HCT116 (cell line): ENCODE data around the gene ACBD3. TPM values are rescaled to one million over a fixed set of nuclear protein-coding genes. Genes with fewer than 3 reads are reported as not detected.

ENCODE experiments used
- ATAC-seq: fragments of 200-7000 bp; cut with Tn5 transposase; 2 replicates; pipeline ENCODE4 v1.9.1; 2020; ENCODE audit warnings: mild to moderate bottlenecking, moderate library complexity
- BruUV-seq: library from RNA; stranded (reverse); fragments of 400-500 nt; replicated peaks from 2 replicates; lab custom pipeline; 2021; lab: Mats Ljungman, UMichigan
- CTCF ChIA-PET: fragments of 300-600 bp; sonication (Branson Sonifier 250); formaldehyde crosslinking; loops from one replicate; lab custom pipeline; 2021; ENCODE audit warnings: antibody characterized with exemption; lab: Charles Lee
- POLR2A ChIA-PET: fragments of 300-600, 350-600 bp; sonication (Branson Sonifier 250); formaldehyde crosslinking; loops from one replicate; lab custom pipeline; 2021; ENCODE audit warnings: antibody characterized with exemption; lab: Charles Lee
- RAD21 ChIA-PET, 2 experiments: fragments of 300-600 bp; sonication (Branson Sonifier 250); formaldehyde crosslinking; loops; one replicate each; lab custom pipeline; 2023; ENCODE audit warnings: low total read pairs in 2 of 2; ENCODE audit not compliant: uncharacterized antibody in 2 of 2, unreplicated experiment in 2 of 2, low non-redundant PET in 1 of 2; lab: Charles Lee
- DNase-seq: peaks from one replicate; pipeline ENCODE4 v3.0.0-alpha.2; 2010; ENCODE audit warnings: low read depth, low spot score
- H2AFZ ChIP-seq: fragments of 200-600 bp; shearing (Covaris generic), sonication (generic); 2 replicates; pipeline ENCODE4 v1.6.1; 2017; ENCODE audit warnings: low read depth, mixed run types, mixed read lengths, antibody characterized with exemption, low read length; ENCODE audit not compliant: poor library complexity, severe bottlenecking
- H3K27ac ChIP-seq: 2 replicates; pipeline ENCODE4 v1.5.1; 2012; ENCODE audit warnings: low read depth, low read length
- H3K27me3 ChIP-seq: fragments of 200-600 bp; sonication (generic); 2 replicates; pipeline ENCODE4 v1.6.1; 2016; ENCODE audit warnings: mixed run types, low read length, mixed read lengths; ENCODE audit not compliant: insufficient read depth
- H3K36me3 ChIP-seq, 2 experiments: fragments of 200-500 bp in 1 of 2; fragments of 200-600 bp in 1 of 2; sonication (Bioruptor generic) in 1 of 2; sonication (generic) in 1 of 2; 2 replicates each; pipeline versions ENCODE4 v1.5.1 to v1.6.1; 2014 to 2016; ENCODE audit warnings: low read length in 2 of 2, inconsistent platforms in 1 of 2, mixed read lengths in 1 of 2, mixed run types in 1 of 2; ENCODE audit not compliant: insufficient read depth in 2 of 2, control insufficient read depth in 1 of 2
- H3K4me1 ChIP-seq, 2 experiments: fragments of 200-600 bp in 1 of 2; sonication (generic) in 1 of 2; 2 replicates each; pipeline versions ENCODE4 v1.5.1 to v1.6.1; 2012 to 2017; ENCODE audit warnings: low read length in 2 of 2, inconsistent platforms in 1 of 2, mild to moderate bottlenecking in 1 of 2, mixed read lengths in 1 of 2, mixed run types in 1 of 2, moderate library complexity in 1 of 2; ENCODE audit not compliant: insufficient read depth in 2 of 2, control insufficient read depth in 1 of 2
- H3K4me2 ChIP-seq: fragments of 200-600 bp; sonication (generic); 2 replicates; pipeline ENCODE4 v1.6.1; 2017; ENCODE audit warnings: mixed run types, low read length, mixed read lengths
- H3K4me3 ChIP-seq, 2 experiments: fragments of 200-600 bp in 1 of 2; sonication (generic) in 1 of 2; replicated peaks in 1 of 2; 2 replicates each; pipeline ENCODE4 v1.5.1; 2011 to 2016; ENCODE audit warnings: low read length in 2 of 2, control low read depth in 1 of 2, low read depth in 1 of 2, mild to moderate bottlenecking in 1 of 2, mixed read lengths in 1 of 2, mixed run types in 1 of 2
- H3K79me2 ChIP-seq: fragments of 200-600 bp; sonication (generic); 2 replicates; pipeline ENCODE4 v1.6.1; 2017; ENCODE audit warnings: mild to moderate bottlenecking, mixed run types, low read length, moderate library complexity, mixed read lengths; ENCODE audit not compliant: insufficient read depth
- H3K9ac ChIP-seq: fragments of 200-600 bp; sonication (generic); 2 replicates; pipeline ENCODE4 v1.6.1; 2016; ENCODE audit warnings: low read length, mixed read lengths
- H3K9me2 ChIP-seq: fragments of 200-600 bp; sonication (generic), shearing (Covaris generic); 2 replicates; pipeline ENCODE4 v1.6.1; 2017; ENCODE audit warnings: mixed run types, mild to moderate bottlenecking, moderate library complexity; ENCODE audit not compliant: insufficient read depth
- H3K9me3 ChIP-seq, 2 experiments: fragments of 200-500 bp in 1 of 2; fragments of 200-600 bp in 1 of 2; sonication (Bioruptor generic) in 1 of 2; sonication (generic) in 1 of 2; 2 replicates each; pipeline ENCODE4 v1.6.1; 2014 to 2017; ENCODE audit warnings: low read length in 2 of 2, mixed read lengths in 2 of 2, inconsistent platforms in 1 of 2, low read depth in 1 of 2, mild to moderate bottlenecking in 1 of 2, mixed run types in 1 of 2, moderate library complexity in 1 of 2; ENCODE audit not compliant: control insufficient read depth in 1 of 2, insufficient read depth in 1 of 2
- H4K20me1 ChIP-seq: fragments of 200-600 bp; sonication (generic), shearing (Covaris generic); 2 replicates; pipeline ENCODE4 v1.6.1; 2017; ENCODE audit warnings: mixed run types, mild to moderate bottlenecking, moderate library complexity; ENCODE audit not compliant: insufficient read depth
- CBX3 ChIP-seq: IDR thresholded peaks from 2 replicates; pipeline ENCODE4 v1.6.1; 2012; ENCODE audit warnings: low read depth
- EZH2 ChIP-seq: fragments of 200-600 bp; sonication (generic); IDR thresholded peaks from 2 replicates; pipeline ENCODE4 v1.6.1; 2017; ENCODE audit warnings: antibody characterized with exemption, mixed run types
- MAX ChIP-seq: IDR thresholded peaks from 2 replicates; pipeline ENCODE4 v1.6.1; 2012
- POLR2A ChIP-seq: IDR thresholded peaks from 2 replicates; pipeline ENCODE4 v1.7.0; 2011; ENCODE audit warnings: borderline replicate concordance; ENCODE audit not compliant: insufficient read depth, insufficient read length; ENCODE audit errors: extremely low read depth
- SRF ChIP-seq: IDR thresholded peaks from 2 replicates; pipeline ENCODE4 v1.6.1; 2012; ENCODE audit warnings: low read depth
- YY1 ChIP-seq: IDR thresholded peaks from 2 replicates; pipeline ENCODE4 v1.6.1; 2011; ENCODE audit warnings: low read length, low read depth, moderate library complexity, mild to moderate bottlenecking; ENCODE audit not compliant: insufficient replicate concordance; ENCODE audit errors: extremely low read depth
- ZFX ChIP-seq: fragments of 450-650 bp; IDR thresholded peaks from 2 replicates; pipeline ENCODE4 v1.6.1; 2017
- intact Hi-C: fragments of 100-400 bp; cut with micrococcal nuclease; formaldehyde crosslinking; loops from 2 replicates; pipeline ENCODE4 v1.10.0; 2022
- total RNA-seq: library from RNA; stranded (reverse); gene quantifications from one replicate; pipeline ENCODE4 v1.2.1, GENCODE V29; 2021; ENCODE audit not compliant: unreplicated experiment

The ACBD3 gene
- total RNA-seq, 1 experiment from 2014 or later = 29.6 TPM

GRCh38 chr1:226111098-226111882, 75.3 kb downstream of the ACBD3 start:
- intact Hi-C loops = no loop called here
- BruUV-seq = no TSS peak
- no peak for DNase-seq
- H3K4me3 ChIP-seq = no peak overlapping the region
- H3K9me3 ChIP-seq = no peaks in the 10 kb centered on the region
- no peak overlapping the region for H3K9ac ChIP-seq
- H3K27me3 ChIP-seq = no peaks in the 10 kb centered on the region
- ChIA-PET RAD21 (interaction anchor here in 1 of 2 experiments (0.7 kb wide), 1 partner anchor 9 kb away, joined by 4 read pairs; no protein-coding TSS in a partner anchor), CTCF (interaction anchor here (1.0 to 2.1 kb wide), 3 partner anchors 9 to 46 kb away, joined by 4 to 6 read pairs (median 5); no protein-coding TSS in a partner anchor), POLR2A (no interaction called here)
- no peaks in the 10 kb centered on the region for H3K36me3 ChIP-seq
- no peak overlapping the region for H3K4me2 ChIP-seq
- H3K4me1 ChIP-seq = peaks cover 19 to 20% of the 10 kb centered on the region in 2 experiments
- TF ChIP-seq ZFX = no peak
- TF ChIP-seq MAX = no peak
- no peak for TF ChIP-seq EZH2
- no peak for TF ChIP-seq CBX3
- TF ChIP-seq SRF = no peak
- TF ChIP-seq YY1 = no peak
- no peak for TF ChIP-seq POLR2A
- no peak overlapping the region for H2AFZ ChIP-seq
- no peak overlapping the region for H3K27ac ChIP-seq
- H3K9me2 ChIP-seq = no peaks in the 10 kb centered on the region
- H3K79me2 ChIP-seq = no peaks in the 10 kb centered on the region
- H4K20me1 ChIP-seq = no peaks in the 10 kb centered on the region
- ATAC-seq = no peak
